Gastroesophageal sphincter (tissue), 4 donors: ENCODE results near the gene PCBP4. TPM values are rescaled to one million over a fixed set of nuclear protein-coding genes. Genes with fewer than 3 reads are reported as not detected.

ENCODE experiments used
- ATAC-seq: fragments of 150-250 bp; one replicate; pipeline ENCODE4 v1.9.1; 2016; ENCODE audit warnings: mild to moderate bottlenecking, moderate library complexity
- H3K27ac ChIP-seq, 4 donors: fragments of 200-600 bp; sonication (generic) in 3 of 4; 1 replicate in 3 of 4; 2 replicates in 1 of 4; pipeline ENCODE4 v1.5.1; 2016 to 2019
- H3K27me3 ChIP-seq: fragments of 200-600 bp; sonication (generic); one replicate; pipeline ENCODE4 v1.5.1; 2019
- H3K36me3 ChIP-seq, 2 donors: fragments of 200-600 bp; sonication (generic); one replicate each; pipeline ENCODE4 v1.5.1; 2019; ENCODE audit warnings: control low read depth in 1 of 2
- H3K4me1 ChIP-seq, 3 donors: fragments of 200-600 bp; sonication (generic); 1 replicate in 2 of 3; 2 replicates in 1 of 3; pipeline ENCODE4 v1.5.1; 2016 to 2019; ENCODE audit warnings: control low read depth in 2 of 3
- H3K4me3 ChIP-seq, 2 donors: fragments of 200-600 bp; sonication (generic); one replicate each; pipeline ENCODE4 v1.5.1; 2019; ENCODE audit warnings: mild to moderate bottlenecking in 1 of 2, moderate library complexity in 1 of 2
- H3K9me3 ChIP-seq, 3 donors: fragments of 200-600 bp; sonication (generic); one replicate each; pipeline ENCODE4 v1.5.1; 2017 to 2019; ENCODE audit warnings: control low read depth in 2 of 3
- CTCF ChIP-seq, 4 experiments: fragments of 200-600 bp in 2 of 4; fragments of 450-650 bp in 2 of 4; sonication (generic) in 1 of 4; IDR thresholded peaks; one replicate each; pipeline ENCODE4 v1.5.1; 2017 to 2019; ENCODE audit warnings: antibody characterized with exemption in 4 of 4, mild to moderate bottlenecking in 2 of 4, moderate library complexity in 2 of 4
- EP300 ChIP-seq: sonication (generic); formaldehyde crosslinking; IDR thresholded peaks from one replicate; pipeline ENCODE4 v1.6.1; 2017; ENCODE audit warnings: antibody characterized with exemption, mild to moderate bottlenecking
- POLR2A ChIP-seq, 2 donors: fragments of 450-650 bp; IDR thresholded peaks; one replicate each; pipeline ENCODE4 v1.6.1; 2017; ENCODE audit warnings: antibody characterized with exemption in 2 of 2, mild to moderate bottlenecking in 2 of 2, moderate library complexity in 1 of 2
- POLR2AphosphoS5 ChIP-seq: sonication (generic); formaldehyde crosslinking; IDR thresholded peaks from one replicate; pipeline ENCODE4 v1.6.1; 2017; ENCODE audit warnings: antibody characterized with exemption
- whole genome bisulfite sequencing, 2 donors: methylation state at CpG; one replicate each; pipeline ENCODE4 v1.1.5; 2018; ENCODE audit warnings: low coverage in 1 of 2; 5-methylcytosine and 5-hydroxymethylcytosine counted together
- total RNA-seq, 4 donors: library from RNA; depleted of rRNA; stranded (reverse); fragments of >200 nt; gene quantifications; one replicate each; pipeline ENCODE4 v1.1.0, GENCODE V29; 2016

Gene PCBP4
- total RNA-seq, 4 donors from 2014 or later = 80.7 to 335 (median 186) TPM

GRCh38 chr3:51950899-51951298 is 16.4 kb downstream of the PCBP4 start:
- WGBS, 2 donors = 67 to 100% methylated on average over 1 to 2 of the region's 2 CpGs
- no peak overlapping the region for H3K4me3 ChIP-seq
- H3K9me3 ChIP-seq = no peaks in the 10 kb centered on the region
- no peak overlapping the region for H3K27ac ChIP-seq
- TF ChIP-seq POLR2AphosphoS5 = no peak
- H3K36me3 ChIP-seq = peaks cover 0 to 40% of the 10 kb centered on the region in 2 donors
- peaks cover 0 to 9% (median under 1%) of the 10 kb centered on the region in 3 donors for H3K4me1 ChIP-seq
- ATAC-seq = no peak
- H3K27me3 ChIP-seq = no peaks in the 10 kb centered on the region

- no peaks in the 10 kb centered on the region for H3K4me1 ChIP-seq
- no peaks in the 10 kb centered on the region for H3K27me3 ChIP-seq
- no peak overlapping the region for H3K27ac ChIP-seq
- TF ChIP-seq POLR2AphosphoS5 (no peak), POLR2A (IDR thresholded peaks at IDR 0.05) (no peak), EP300 (no peak), CTCF (IDR thresholded peaks at IDR 0.05) (no peak)
- H3K9me3 ChIP-seq = no peaks in the 10 kb centered on the region
- no peak for ATAC-seq
- 80 to 100% methylated on average over 1 to 2 of the region's 5 CpGs for WGBS, 2 donors
- no peak overlapping the region for H3K4me3 ChIP-seq
- H3K36me3 ChIP-seq = peaks cover 0 to 57% of the 10 kb centered on the region in 2 donors
Measured at GRCh38 chr3:51949121-51949520, 18.1 kb downstream of the PCBP4 start.

GRCh38 chr3:51948016-51948580 is 19.2 kb downstream of the PCBP4 start:
- Histone ChIP-seq H3K9me3 (no peaks in the 10 kb centered on the region), H3K36me3 (peaks cover 0 to 60% of the 10 kb centered on the region in 2 donors), H3K27me3 (no peaks in the 10 kb centered on the region), H3K4me1 (peaks cover 0 to 6% (median 4%) of the 10 kb centered on the region in 3 donors), H3K4me3 (no peak overlapping the region), H3K27ac (no peak overlapping the region)
- ATAC-seq = no peak
- 85 to 87% methylated on average over 2 to 5 of the region's 10 CpGs for WGBS, 2 donors
- TF ChIP-seq POLR2AphosphoS5 = no peak
- no peak for TF ChIP-seq EP300
- no peak for TF ChIP-seq POLR2A (IDR thresholded peaks at IDR 0.05)
- no peak for TF ChIP-seq CTCF (IDR thresholded peaks at IDR 0.05)

- Histone ChIP-seq H3K4me3 (no peak overlapping the region), H3K4me1 (peaks cover 0 to 13% (median 12%) of the 10 kb centered on the region in 3 donors), H3K27me3 (no peaks in the 10 kb centered on the region), H3K9me3 (no peaks in the 10 kb centered on the region), H3K27ac (no peak overlapping the region), H3K36me3 (peaks cover 0 to 60% of the 10 kb centered on the region in 2 donors)
- TF ChIP-seq POLR2AphosphoS5 = no peak
- TF ChIP-seq EP300 = no peak
- TF ChIP-seq POLR2A (IDR thresholded peaks at IDR 0.05) = no peak
- no peak for TF ChIP-seq CTCF (IDR thresholded peaks at IDR 0.05)
- WGBS, 2 donors = 77 to 79% methylated on average over 6 to 7 of the region's 13 CpGs
- no peak for ATAC-seq
Measured at GRCh38 chr3:51947215-51947900, 19.9 kb downstream of the PCBP4 start.

GRCh38 chr3:51946796-51947195 is 20.5 kb downstream of the PCBP4 start:
- Histone ChIP-seq H3K4me1 (peaks cover 0 to 15% (median 12%) of the 10 kb centered on the region in 3 donors), H3K4me3 (no peak overlapping the region), H3K27me3 (no peaks in the 10 kb centered on the region), H3K27ac (no peak overlapping the region), H3K36me3 (peaks cover 0 to 60% of the 10 kb centered on the region in 2 donors), H3K9me3 (no peaks in the 10 kb centered on the region)
- no peak for ATAC-seq
- 71 to 88% methylated on average over 3 to 4 of the region's 4 CpGs for WGBS, 2 donors
- TF ChIP-seq POLR2A (IDR thresholded peaks at IDR 0.05) (no peak), POLR2AphosphoS5 (no peak), EP300 (no peak), CTCF (IDR thresholded peaks at IDR 0.05) (no peak)
